ENCODE data around the gene DMPK.

DNA sequence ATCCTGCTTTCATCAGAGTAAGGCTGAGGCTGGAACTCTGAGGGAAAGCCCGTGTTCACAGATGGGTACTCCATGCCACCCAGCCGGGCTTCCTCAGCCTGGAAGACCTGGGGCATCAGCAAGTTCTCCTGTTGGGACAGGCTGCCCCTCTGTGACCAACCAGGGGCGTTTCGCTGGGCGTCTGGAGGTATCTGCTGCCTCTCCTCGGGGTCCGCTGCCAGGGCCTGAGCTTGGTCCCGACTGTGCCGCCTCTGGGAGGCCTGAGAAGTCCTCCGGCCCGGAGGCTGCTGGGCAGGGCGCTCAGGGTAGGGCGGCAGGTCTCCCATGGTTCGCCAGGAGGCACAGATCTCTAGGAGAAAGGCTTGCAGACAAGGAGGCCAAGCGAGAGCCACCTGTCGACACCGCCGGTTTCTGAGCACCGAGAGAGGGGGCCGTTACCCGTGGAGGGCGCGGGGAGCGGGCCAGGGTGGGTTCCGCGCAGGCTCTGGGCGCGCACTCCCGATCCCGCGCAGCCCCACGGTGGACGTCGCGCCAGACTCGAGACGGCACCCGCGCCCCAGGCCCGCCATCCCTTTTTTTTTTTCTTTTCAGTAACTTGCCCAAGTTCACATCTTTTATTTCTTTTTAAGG, 32.7 kb upstream of the DMPK start, which contains the start of gene RSPH6A:
- TF ChIP-seq, protein P1, sequence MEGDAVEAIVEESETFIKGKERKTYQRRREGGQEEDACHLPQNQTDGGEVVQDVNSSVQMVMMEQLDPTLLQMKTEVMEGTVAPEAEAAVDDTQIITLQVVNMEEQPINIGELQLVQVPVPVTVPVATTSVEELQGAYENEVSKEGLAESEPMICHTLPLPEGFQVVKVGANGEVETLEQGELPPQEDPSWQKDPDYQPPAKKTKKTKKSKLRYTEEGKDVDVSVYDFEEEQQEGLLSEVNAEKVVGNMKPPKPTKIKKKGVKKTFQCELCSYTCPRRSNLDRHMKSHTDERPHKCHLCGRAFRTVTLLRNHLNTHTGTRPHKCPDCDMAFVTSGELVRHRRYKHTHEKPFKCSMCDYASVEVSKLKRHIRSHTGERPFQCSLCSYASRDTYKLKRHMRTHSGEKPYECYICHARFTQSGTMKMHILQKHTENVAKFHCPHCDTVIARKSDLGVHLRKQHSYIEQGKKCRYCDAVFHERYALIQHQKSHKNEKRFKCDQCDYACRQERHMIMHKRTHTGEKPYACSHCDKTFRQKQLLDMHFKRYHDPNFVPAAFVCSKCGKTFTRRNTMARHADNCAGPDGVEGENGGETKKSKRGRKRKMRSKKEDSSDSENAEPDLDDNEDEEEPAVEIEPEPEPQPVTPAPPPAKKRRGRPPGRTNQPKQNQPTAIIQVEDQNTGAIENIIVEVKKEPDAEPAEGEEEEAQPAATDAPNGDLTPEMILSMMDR (IDR thresholded peaks at IDR 0.05): no peak
- TF ChIP-seq POLR2A (IDR thresholded peaks at IDR 0.05) (no peak), POLR2AphosphoS5 (IDR thresholded peaks at IDR 0.05) (no peak)

Measured in transverse colon (tissue), 4 donors.